ENCODE measurements around the gene DAPK2.

- no peak for TF ChIP-seq GATA3 (IDR thresholded peaks at IDR 0.05; ENCODE audit: low read depth, low read length)
- TF ChIP-seq GATA2 (IDR thresholded peaks at IDR 0.05; ENCODE audit: low read depth, low read length) = no peak
Observed at GRCh38 chr15:64009241-64009640, 37.0 kb downstream of the DAPK2 start.

All from SH-SY5Y (cell line).